ENCODE measurements around the gene PRKCZ.

PRKCZ gene

DNA sequence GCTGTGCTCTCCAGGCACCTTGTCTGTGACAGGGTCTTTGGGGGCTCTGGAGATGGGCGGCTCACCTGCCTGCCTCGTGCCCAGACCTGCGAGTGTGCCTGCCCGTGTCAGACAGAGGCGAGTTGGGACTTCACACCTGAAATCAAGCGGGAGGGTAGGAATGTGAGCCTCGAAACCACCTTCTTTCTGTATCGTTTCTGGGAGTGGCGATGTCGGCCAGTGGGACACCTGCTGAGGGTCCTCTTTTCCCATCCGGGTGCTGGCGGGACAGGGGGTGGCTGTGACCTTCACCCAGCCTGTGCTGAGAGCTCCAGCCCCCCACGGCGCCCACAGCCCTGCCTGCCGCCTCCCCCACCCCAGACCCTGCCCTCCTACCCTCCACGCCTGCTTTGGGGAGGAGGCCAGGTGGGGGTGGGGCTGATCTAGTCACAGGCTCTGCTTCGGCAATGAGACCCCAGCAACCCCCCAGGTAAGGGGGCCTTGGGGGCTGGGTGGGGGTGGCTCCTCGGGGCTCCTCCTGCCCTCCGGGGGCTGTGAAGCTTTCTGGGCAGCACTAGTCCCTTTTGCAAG is 160.0 kb downstream of the PRKCZ start:
- DNase-seq, result no peak
- intact Hi-C loops (cut with DNase I), result no loop called here

DNA sequence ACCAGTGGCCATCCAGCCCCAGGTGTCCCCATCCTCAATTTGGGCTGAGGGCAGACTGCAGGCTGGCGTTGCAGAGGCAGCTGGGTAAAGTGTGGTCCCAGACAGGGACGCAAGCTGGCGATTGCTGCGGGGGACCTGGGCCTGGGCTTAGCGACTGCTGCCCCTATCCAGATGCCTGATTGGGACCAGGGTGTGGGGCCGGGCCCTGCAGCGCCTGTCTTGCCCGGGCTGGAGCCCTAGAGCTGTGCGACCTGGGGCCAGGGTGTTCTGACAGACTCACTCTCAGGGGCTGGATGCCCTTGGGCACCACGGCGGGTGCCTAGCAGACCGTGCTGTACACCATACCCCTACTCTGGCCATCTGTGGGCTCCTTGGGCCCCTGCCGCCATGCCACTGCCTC is 160.6 kb downstream of the PRKCZ start:
- no peak for DNase-seq
- intact Hi-C loops (cut with DNase I), result no loop called here

DNA sequence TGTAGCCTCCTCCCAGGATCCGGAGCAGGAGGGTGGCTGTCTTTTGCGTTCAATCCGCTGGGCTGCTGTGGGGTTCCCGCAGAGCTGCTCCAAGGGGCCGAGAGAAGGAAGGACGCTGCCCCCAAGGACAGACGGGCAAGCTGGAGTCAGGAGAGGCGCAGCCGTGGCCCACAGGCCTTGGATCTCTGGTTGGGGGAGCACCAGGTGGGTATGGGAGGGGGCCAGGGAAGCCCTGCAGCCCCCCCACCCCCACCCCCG is 162.0 kb downstream of the PRKCZ start:
- intact Hi-C loops (cut with DNase I), result no loop called here
- DNase-seq, result no peak

DNA sequence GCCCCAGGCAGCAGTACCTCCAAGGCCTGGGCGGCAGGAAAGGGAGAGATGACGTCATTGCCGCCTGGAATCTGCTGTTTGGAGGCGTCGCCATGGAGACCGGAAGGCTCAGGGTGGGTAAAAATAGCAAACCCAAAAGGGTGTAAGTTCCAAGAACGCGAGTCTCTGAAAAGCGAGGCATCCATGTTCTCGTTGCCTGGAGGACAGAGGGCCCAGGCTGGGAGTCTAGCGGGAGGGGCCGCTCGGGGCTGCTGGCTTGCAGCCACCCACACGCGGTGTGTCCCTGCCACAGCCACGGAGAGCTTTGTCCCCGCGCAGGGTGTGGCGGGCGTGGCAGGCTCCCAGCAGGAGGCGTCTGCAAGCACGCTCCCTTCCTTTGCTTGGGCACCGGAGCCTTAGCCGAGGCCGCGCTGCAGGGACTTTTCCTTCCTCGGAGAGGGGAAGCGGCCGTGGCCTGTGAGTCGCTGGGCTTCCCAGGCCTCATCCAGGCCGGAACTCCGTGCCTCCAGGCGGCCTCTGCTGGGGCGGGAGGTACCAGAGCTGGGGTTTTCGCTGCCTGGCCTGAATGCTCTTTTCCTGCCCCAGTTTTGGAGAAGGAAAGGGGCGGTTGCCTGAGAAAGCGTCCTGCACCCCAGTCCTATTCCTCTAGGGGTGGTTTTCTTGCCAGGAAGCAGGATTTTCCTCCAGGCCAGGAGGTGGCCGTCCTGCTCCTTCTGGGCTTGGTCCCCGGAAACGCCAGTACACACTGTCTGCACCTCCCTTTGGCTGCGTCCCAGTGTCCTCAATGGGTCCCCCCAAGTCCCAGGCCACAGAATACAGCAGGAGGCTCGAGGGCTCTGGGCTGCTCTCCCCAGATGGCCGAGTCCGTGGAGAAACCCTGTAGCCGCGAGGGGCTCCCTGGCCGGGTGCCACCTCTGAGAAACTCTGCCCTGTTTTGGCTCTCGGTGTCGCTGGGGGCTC is 162.6 kb downstream of the PRKCZ start:
- intact Hi-C loops (cut with DNase I), result no loop called here
- DNase-seq, result peak; percentile 58 to 98 (median 82)

DNA sequence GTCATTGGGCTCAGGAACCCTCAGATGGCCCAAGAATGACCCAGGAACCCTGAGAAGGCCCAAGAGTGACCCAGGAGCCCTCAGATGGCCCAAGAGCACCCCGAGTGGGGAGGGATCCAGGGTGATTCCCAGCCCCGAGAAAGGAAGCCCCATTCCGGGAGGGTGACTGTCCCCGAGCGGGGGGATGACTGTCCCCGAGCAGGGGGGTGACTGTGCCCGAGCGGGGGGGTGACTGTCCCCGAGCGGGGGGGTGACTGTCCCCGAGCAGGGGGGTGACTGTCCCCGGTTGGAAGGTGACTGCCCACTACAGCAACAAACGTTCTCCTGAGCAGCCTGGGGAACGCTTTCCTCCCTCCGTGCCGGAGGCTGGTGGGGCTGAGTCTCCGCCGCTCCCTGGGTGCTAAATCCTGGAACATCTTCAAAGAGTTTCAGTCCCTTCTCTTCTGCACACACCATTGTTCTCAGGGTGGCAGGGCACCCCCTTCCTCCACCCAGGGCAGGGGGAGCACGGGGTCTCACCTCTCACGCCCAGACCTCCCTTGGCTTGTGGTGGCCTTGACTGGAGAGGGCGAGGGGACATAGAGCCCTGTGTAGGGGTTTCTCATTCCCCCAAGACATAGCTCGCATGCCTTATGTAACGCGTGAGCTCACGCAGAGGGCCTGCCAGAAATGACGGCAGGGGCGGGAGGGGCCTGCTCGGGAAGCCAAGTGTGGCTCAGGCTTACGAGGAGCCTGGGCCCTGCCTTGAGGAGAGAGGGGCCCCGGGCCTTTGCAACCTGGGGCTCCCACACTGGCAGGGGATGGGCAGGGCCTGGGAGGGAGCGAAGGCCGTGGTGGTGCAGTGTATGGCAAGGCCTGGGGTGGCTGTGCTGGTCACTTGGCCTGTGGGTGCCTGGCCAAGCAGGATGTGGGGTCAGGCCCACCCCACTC is 163.6 kb downstream of the PRKCZ start:
- intact Hi-C loops (cut with DNase I), result no loop called here
- peak in 9 of 10 donors; percentile 40 to 97 (median 80) for DNase-seq

DNA sequence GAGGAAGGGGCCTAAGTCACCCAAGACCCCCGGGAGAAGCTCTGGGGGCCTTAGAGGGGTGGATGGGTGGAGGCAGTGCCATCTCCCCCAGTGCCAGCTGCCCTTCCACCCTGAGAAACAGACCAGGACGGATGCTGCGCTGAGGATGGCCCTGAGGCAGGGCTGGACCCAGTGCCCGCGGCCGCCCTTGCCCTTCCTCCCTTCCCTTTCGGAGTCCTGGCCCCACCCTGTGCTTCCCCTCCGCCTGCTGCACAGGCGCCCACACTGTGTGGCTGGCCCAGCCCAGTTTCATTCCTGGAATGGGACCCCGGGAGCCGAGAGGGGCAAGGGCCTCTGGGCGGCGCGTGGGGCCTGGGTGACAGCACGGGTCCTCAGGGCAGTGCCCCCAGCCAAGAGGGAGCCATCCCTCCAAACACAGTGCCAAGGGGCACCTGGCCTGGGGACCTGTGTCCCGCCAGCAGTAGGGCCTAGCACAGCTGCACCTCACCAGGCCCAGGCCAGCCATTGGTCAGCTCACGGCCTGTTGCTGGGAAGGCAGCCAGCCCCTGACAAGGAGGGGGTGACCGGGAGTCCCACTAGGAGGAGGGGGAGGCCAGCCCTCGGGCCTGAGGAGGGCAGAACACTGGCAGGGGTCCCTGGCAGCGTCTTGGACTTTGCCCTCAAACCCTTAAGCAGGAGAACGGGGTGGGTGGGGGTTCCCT is 164.5 kb downstream of the PRKCZ start:
- DNase-seq, result peak in 1 of 10 donors; percentile 40
- intact Hi-C loops (cut with DNase I), result no loop called here

DNA sequence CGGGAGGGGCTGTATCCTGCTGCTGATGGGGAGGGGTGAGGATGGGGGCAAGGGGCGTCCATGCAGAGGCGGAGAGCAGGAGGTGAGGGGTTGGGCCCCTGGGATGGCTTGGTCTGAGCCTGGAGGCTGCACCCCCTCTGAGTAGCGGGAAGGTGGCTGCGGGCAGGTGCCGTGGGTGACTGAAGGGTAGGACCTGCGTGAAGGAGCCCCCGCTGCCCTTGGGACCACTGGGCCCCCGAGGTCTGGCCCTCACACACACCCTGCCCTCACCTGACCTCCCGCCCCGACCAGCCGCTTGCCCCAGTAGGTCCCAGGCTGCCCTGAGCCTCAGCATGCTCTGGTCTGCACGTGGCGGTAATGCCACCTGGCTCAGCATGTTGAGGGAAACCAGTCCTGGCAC is 165.1 kb downstream of the PRKCZ start:
- intact Hi-C loops (cut with DNase I), result no loop called here
- no peak for DNase-seq

DNA sequence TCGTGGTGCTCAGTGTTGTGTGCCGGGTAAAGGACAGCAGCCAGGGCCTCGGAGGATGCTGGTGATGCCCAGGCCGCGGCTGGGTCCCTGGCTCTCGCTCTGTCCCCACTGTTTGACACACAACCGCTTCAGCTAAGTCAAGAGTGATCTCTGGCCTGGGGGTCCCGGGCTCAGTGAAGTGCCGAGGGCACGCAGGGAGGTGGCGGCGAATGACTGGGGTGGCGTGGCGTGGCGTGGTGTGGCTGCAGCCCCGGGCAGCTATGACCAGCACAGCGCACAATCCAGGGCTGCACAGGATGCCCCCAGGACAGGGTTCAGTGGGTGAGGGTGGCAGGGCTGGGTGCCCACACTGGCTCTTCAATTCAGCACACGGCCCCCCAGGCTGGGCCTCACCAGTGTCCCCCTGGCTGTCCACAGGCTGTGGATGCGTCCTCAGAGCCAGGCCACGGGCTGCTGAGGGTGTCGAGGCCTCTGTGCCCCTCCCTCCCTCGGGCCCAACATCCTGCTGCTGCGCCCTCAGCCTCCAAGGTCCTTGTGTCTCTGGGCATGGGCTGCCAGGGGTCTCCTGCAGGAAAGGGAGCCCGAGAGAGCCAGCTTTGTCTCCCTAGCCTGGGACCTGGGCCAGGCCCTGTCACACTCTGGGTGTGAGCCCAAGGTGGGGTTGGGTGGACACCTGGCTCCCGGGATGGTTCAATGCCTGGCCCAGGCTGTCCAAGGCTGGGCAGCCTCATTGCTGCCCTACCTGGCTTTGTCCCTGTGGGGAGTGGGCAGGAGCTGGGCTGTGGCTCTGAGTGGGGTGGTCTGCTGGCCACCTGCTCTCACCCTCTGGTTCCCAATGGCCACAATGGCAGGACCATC is 165.9 kb downstream of the PRKCZ start:
- DNase-seq, result no peak
- intact Hi-C loops (cut with DNase I), result no loop called here

DNA sequence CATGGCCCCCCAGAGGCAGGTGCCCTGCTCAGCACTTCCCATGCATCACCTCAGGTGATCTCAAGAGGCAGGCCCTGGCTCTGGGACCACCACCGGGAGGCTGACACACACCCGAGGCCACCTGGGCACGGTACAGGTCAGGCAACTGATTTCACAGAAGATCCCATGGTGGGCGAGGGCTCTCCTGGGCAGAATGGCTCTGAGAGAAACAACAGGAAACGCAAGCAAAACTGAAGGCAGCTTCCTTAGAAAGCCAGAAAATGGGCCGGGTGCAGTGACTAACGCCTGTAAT is 166.5 kb downstream of the PRKCZ start:
- intact Hi-C loops (cut with DNase I), result no loop called here
- no peak for DNase-seq

DNA sequence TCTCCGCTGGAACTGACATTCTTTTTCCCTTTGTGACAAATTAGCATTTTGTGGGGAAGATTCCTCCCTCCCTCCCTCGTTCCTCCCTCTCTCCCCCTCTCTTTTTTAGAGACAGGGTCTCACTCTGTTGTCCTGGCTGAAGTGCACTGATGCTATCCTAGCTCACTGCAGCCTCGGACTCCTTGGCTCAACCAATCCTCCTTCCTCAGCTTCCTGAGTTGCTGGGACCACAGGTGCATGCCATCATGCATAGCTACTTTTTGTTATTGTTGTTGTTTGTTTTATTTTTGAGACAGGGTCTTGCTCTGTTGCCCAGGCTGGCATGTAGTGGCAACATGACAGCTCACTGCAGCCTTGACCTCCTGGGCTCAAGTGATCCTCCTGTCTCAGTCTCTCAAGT is 171.1 kb downstream of the PRKCZ start:
- DNase-seq, result no peak
- intact Hi-C loops (cut with DNase I), result no loop called here

DNA sequence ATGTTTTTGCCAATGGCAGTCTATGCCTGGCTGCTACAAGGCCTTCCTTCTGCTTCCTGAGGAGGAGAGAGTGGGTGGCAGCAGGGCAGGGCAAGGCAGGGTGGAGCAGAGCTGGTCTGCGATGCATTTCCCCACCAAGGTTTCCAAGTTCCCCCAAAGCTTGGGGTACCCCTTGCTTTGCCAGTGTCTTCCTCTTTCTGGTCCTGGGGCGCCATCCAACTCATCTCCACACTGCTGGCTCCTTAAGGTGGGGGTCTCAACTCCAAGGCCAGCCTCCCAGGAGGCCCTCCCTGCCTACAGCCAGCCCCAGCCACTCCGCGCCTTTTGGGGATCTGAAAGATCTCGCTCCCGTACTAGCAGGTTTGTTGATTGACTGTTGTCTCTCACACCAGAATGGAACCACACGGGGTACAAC is 174.0 kb downstream of the PRKCZ start:
- intact Hi-C loops (cut with DNase I), result no loop called here
- no peak for DNase-seq

DNA sequence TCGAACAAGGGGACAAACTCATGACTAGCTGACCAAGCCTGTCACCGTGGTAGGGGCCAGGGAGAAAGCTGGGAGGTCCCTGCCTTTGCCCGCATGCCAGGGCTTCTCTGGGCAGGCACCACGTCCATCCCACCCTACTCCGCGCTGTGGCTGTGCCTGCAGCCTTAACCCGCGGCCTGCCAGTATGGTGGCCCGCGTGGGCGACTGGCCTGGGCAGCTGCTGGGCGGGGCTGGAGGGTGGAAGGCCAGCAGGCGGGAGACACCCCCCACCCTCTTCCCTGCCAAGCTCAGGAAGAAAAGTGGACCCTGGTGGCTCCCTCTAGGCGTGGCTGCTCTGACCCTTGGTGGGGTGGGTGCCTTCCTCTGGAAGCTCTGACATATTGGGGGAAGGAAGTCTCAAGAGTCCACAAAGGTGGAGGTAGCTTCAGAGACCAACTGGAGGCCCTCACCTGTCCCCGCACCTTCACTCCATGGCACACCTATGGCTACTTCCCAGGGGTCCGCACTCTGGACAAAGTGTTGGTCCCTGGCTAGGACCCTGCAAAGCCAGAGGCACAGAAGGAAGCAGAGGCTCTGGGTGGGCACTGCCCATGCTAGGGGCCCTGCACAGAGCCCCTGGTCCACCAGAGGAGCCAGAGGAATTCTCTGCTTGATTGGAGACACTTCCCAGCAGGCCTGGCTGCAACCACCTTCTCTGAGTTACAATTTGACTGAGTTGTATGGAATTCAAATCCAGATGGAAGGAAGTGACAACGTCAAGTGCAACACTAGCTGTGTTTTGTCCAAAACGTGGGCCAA is 174.6 kb downstream of the PRKCZ start:
- DNase-seq, result no peak
- intact Hi-C loops (cut with DNase I), result no loop called here

DNA sequence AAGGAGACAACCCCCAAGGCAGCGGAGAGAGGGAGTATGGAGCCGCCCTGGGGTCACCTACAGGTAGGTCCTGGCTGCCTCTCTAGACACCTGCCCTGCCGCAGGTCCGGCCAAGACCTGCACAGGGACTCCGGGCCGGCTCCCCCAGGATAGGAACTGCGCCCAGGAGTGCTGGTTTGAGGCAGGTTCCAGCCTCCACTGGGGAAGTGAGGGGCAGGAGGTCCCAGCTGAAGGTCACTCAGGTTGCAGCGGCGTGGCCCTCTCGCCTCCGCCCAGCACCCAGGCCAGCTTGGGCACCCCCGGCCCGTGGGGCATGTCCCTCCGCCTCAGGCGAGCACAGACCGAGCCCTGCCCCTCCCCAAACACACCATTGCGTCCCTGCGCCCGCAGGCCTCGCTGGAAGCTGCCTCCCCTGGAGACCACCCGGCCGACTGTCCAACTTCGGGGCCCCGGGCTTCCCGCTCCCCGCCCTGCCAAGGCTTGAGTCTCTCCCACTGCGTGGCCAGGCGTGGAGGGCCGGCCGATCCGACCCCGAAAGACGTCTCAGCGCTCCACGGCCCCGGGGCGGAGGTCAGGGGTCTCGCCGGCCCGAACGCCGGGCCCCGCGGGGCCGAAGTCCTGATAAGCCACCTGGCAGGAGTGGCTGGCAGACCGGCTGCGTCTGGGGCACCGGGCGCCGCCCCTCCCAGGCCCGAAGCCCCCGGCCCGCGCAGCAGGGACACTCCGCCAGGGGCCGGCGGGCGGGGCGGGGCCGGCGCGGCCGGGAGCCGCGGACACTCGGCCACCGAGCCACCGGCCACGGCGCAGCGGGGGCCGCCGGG is 176.5 kb downstream of the PRKCZ start:
- intact Hi-C loops (cut with DNase I), result no loop called here
- DNase-seq, result peak in 3 of 10 donors; percentile 76 to 85 (median 81)

DNA sequence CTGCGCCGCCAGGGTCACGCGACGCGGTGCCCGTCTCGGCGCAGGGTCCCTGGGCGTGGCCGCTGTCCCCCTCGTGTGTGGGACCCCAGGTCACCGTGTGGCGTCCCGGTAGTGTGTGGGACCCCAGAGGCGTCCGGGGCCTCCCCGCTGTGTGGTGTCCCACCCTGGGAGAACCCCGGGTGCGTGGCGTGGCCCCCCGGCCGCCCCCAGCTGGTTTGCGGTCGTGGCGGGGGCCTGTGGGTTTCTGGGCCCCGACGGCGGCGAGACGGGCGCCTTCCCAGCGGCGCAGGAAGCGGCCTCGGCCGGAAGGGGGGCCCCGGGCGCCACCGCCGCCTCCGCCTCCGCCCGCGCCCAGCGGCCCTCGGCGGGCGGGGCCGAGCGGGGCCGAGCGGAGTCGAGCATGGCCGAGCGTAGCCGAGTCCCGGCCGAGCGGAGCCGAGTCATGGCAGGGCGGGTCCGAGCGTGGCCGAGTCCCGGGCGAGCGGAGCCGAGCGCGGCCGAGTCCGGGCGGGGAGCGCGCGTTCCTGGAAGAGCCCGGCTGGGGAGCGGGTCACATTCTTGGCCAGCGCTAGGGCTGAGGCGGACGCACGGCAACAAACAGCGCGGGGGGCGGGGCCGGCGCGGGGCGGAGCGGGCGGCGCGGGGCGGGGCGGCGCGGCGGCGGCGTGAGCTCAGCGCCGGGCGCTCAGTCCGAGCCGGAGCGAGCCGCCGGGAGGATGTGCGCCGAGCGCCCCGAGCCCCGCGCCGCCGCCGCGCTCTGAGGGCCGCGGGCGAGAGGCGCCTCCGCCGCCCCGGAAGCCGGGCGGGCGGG is 177.3 kb downstream of the PRKCZ start:
- DNase-seq, result peak; percentile 89 to 99 (median 93)
- intact Hi-C loops (cut with DNase I), result loop anchor here (2.0 kb wide), 2 partner anchors 29 to 39 kb away; no protein-coding TSS in a partner anchor

DNA sequence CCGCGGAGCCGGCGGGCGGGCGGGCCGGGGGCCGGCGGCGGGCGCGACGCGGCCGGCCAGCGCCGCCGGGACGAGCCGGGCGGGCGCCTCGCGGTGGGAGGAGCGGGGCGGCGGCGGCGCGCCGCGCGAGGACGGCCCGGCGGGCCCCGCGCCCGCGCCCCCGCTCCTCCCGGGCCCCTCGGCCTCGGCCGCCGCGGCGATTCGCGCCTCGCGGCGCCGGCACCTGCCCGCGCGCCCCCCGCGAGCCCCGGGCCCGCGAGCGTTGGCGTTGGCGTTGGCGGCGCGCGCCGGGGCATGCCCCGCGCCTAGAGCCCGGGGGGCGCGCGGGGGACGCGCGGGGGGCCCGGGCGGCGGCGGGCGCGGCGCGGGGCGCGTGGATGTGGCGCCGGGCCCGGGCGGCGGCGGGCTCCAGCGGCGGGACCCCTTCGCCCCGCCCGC is 178.0 kb downstream of the PRKCZ start, which contains the start of gene SKI:
SKI (plus strand) TSS at position 163 of the 438 bp plus-strand sequence. CDS start 448 bp downstream, outside the sequence.
- intact Hi-C loops (cut with DNase I), result loop anchor here (2.0 kb wide), 2 partner anchors 29 to 39 kb away; no protein-coding TSS in a partner anchor
- DNase-seq, result no peak

DNA sequence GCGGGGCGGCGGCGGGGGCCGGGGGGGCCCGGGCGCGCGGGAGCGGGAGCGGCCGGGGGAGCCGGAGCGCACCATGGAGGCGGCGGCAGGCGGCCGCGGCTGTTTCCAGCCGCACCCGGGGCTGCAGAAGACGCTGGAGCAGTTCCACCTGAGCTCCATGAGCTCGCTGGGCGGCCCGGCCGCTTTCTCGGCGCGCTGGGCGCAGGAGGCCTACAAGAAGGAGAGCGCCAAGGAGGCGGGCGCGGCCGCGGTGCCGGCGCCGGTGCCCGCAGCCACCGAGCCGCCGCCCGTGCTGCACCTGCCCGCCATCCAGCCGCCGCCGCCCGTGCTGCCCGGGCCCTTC is 178.5 kb downstream of the PRKCZ start:
- intact Hi-C loops (cut with DNase I), result loop anchor here (2.0 kb wide), 2 partner anchors 28 to 40 kb away; no protein-coding TSS in a partner anchor
- DNase-seq, result no peak
